ENCODE results near the gene KRAS.

KRAS gene

DNA sequence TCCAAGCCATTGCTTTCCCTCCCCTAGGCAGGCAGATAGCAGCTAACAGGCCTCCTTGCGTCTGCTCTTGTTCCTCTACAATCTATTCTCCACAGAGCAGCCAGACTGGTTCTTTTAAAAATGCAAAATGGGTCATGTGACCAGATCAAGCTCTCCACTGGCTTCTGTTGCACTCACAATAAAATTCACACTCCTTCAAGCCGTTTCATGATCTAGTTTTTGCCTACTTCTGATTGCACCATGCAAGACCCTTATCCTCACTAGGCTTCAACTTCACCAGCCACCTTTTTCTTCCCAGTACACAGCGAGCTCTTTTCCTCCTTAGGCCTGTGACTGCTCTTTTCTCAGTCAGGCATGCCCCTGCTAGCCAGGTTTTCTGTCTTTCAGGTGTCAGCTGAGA is 6.1 kb upstream of the KRAS start:
- Histone ChIP-seq H3K18ac (ENCODE audit: low read depth in 1 of 2, low read length in 2 of 2) (no peak overlapping the region), H3K9ac (ENCODE audit: low read length) (no peak overlapping the region), H3K4ac (ENCODE audit: low read depth in 1 of 2, low read length in 2 of 2) (no peak overlapping the region), H3K4me3 (ENCODE audit: insufficient read depth in 1 of 2, low read depth in 1 of 2, low read length in 2 of 2) (no peak overlapping the region), H4K8ac (ENCODE audit: low read length) (peak overlapping the region; percentile 56), H3K23ac (ENCODE audit: low read length in 2 of 2) (no peak overlapping the region), H3K4me1 (ENCODE audit: control insufficient read depth, insufficient read depth, low read depth, low read length) (no peaks in the 10 kb centered on the region), H3K27me3 (ENCODE audit: control insufficient read depth in 1 of 2, insufficient read depth in 1 of 2, low read length in 2 of 2) (no peaks in the 10 kb centered on the region), H4K91ac (ENCODE audit: low read length) (no peak overlapping the region), H3K79me1 (replicated peaks; ENCODE audit: low read length, poor library complexity, severe bottlenecking) (no peaks in the 10 kb centered on the region), H3K4me2 (ENCODE audit: low read length, poor library complexity, severe bottlenecking) (no peak overlapping the region), H2BK15ac (ENCODE audit: low read depth, poor library complexity, severe bottlenecking) (no peak overlapping the region), H2AFZ (ENCODE audit: low read depth, low read length) (no peak overlapping the region), H3K9me3 (ENCODE audit: control insufficient read depth, low read length) (no peaks in the 10 kb centered on the region), H2AK5ac (ENCODE audit: low read length, severe bottlenecking) (no peak overlapping the region), H3K36me3 (ENCODE audit: control insufficient read depth in 1 of 2, insufficient read depth in 2 of 2, low read depth in 1 of 2, low read length in 2 of 2) (no peaks in the 10 kb centered on the region), H2BK12ac (ENCODE audit: low read length in 2 of 2) (peak overlapping the region in 1 of 2 experiments; percentile 44), H2BK120ac (ENCODE audit: low read depth, low read length) (no peak overlapping the region), H3K27ac (ENCODE audit: low read length, poor library complexity, severe bottlenecking) (no peak overlapping the region), H3K14ac (ENCODE audit: low read length in 2 of 2) (no peak overlapping the region), H2BK5ac (ENCODE audit: low read depth, low read length, poor library complexity, severe bottlenecking) (peak overlapping the region; percentile 62)
- 78% methylated on average over 3 of the region's 3 CpGs for WGBS
- DNase-seq = no peak

DNA sequence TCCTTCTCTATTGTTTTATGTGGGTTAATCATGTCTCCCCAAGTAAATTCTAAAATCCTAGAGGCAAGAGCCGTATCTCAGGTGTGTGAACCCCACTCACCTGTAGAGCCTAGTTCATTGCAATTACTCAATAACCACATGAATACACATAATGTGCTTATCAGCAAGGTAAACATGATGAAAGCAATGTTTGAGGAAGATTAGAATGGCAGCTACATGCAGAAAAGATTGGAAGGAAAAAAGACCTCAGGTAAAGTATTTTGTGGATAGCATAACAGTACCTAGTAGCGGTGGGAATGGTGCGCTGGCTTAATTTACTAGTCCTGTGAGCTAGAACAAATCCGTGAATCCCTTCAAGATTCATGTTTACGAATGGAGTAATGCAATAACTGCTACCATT is 5.3 kb upstream of the KRAS start:
- Histone ChIP-seq H3K4me1 (ENCODE audit: control insufficient read depth, insufficient read depth, low read depth, low read length) (peaks cover 2% of the 10 kb centered on the region), H3K27me3 (ENCODE audit: control insufficient read depth in 1 of 2, insufficient read depth in 1 of 2, low read length in 2 of 2) (no peaks in the 10 kb centered on the region), H3K18ac (ENCODE audit: low read depth in 1 of 2, low read length in 2 of 2) (no peak overlapping the region), H3K4me2 (ENCODE audit: low read length, poor library complexity, severe bottlenecking) (no peak overlapping the region), H2BK120ac (ENCODE audit: low read depth, low read length) (no peak overlapping the region), H4K91ac (ENCODE audit: low read length) (no peak overlapping the region), H2BK15ac (ENCODE audit: low read depth, poor library complexity, severe bottlenecking) (no peak overlapping the region), H3K4ac (ENCODE audit: low read depth in 1 of 2, low read length in 2 of 2) (no peak overlapping the region), H2BK5ac (ENCODE audit: low read depth, low read length, poor library complexity, severe bottlenecking) (no peak overlapping the region), H2AFZ (ENCODE audit: low read depth, low read length) (no peak overlapping the region), H3K4me3 (ENCODE audit: insufficient read depth in 1 of 2, low read depth in 1 of 2, low read length in 2 of 2) (no peak overlapping the region), H4K8ac (ENCODE audit: low read length) (no peak overlapping the region), H2AK5ac (ENCODE audit: low read length, severe bottlenecking) (no peak overlapping the region), H3K14ac (ENCODE audit: low read length in 2 of 2) (no peak overlapping the region), H3K23ac (ENCODE audit: low read length in 2 of 2) (no peak overlapping the region), H3K27ac (ENCODE audit: low read length, poor library complexity, severe bottlenecking) (no peak overlapping the region), H2BK12ac (ENCODE audit: low read length in 2 of 2) (no peak overlapping the region), H3K36me3 (ENCODE audit: control insufficient read depth in 1 of 2, insufficient read depth in 2 of 2, low read depth in 1 of 2, low read length in 2 of 2) (no peaks in the 10 kb centered on the region), H3K9me3 (ENCODE audit: control insufficient read depth, low read length) (no peaks in the 10 kb centered on the region), H3K79me1 (replicated peaks; ENCODE audit: low read length, poor library complexity, severe bottlenecking) (no peaks in the 10 kb centered on the region), H3K9ac (ENCODE audit: low read length) (no peak overlapping the region)
- WGBS = 86% methylated on average over 5 of the region's 5 CpGs
- DNase-seq = no peak

DNA sequence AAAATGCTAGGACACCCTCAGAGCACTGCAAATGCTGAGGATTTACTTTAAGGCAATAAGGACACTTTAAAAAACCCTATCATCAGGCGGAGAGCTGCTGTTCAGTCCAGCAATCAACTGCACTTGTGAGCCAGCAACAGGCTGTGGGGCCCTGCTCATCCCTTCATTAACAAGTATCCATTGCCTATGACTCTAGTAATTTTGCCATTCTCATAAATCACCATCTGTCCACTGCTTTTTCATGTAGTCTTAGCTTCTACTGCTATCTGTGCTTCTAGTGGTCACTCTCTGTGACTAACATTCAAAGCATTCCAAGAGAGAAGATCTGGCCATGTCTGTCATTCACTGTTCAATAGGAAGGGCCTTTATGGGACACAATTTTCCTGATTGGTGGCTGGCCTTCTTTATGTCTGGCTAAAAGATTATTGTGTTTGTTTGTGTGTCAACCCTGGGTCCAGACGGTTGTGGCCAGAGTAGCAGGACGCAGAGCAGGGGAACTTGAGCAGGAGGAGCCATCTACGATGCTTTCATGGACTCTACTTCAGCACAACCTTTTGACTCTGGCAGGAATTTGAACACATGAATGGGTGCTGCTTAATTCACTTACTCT is 3.6 kb upstream of the KRAS start:
- Histone ChIP-seq H3K36me3 (ENCODE audit: control insufficient read depth in 1 of 2, insufficient read depth in 2 of 2, low read depth in 1 of 2, low read length in 2 of 2) (no peaks in the 10 kb centered on the region), H3K9me3 (ENCODE audit: control insufficient read depth, low read length) (no peaks in the 10 kb centered on the region), H2AFZ (ENCODE audit: low read depth, low read length) (no peak overlapping the region), H2BK12ac (ENCODE audit: low read length in 2 of 2) (no peak overlapping the region), H4K8ac (ENCODE audit: low read length) (no peak overlapping the region), H2BK5ac (ENCODE audit: low read depth, low read length, poor library complexity, severe bottlenecking) (no peak overlapping the region), H3K79me1 (replicated peaks; ENCODE audit: low read length, poor library complexity, severe bottlenecking) (no peaks in the 10 kb centered on the region), H3K14ac (ENCODE audit: low read length in 2 of 2) (no peak overlapping the region), H2BK15ac (ENCODE audit: low read depth, poor library complexity, severe bottlenecking) (no peak overlapping the region), H3K4me1 (ENCODE audit: control insufficient read depth, insufficient read depth, low read depth, low read length) (peaks cover 3% of the 10 kb centered on the region), H4K91ac (ENCODE audit: low read length) (no peak overlapping the region), H2AK5ac (ENCODE audit: low read length, severe bottlenecking) (no peak overlapping the region), H3K23ac (ENCODE audit: low read length in 2 of 2) (no peak overlapping the region), H3K18ac (ENCODE audit: low read depth in 1 of 2, low read length in 2 of 2) (no peak overlapping the region), H2BK120ac (ENCODE audit: low read depth, low read length) (no peak overlapping the region), H3K27ac (ENCODE audit: low read length, poor library complexity, severe bottlenecking) (no peak overlapping the region), H3K27me3 (ENCODE audit: control insufficient read depth in 1 of 2, insufficient read depth in 1 of 2, low read length in 2 of 2) (no peaks in the 10 kb centered on the region), H3K4me2 (ENCODE audit: low read length, poor library complexity, severe bottlenecking) (no peak overlapping the region), H3K9ac (ENCODE audit: low read length) (no peak overlapping the region), H3K4ac (ENCODE audit: low read depth in 1 of 2, low read length in 2 of 2) (no peak overlapping the region), H3K4me3 (ENCODE audit: insufficient read depth in 1 of 2, low read depth in 1 of 2, low read length in 2 of 2) (no peak overlapping the region)
- 28% methylated on average over 4 of the region's 4 CpGs for WGBS
- DNase-seq = peak; percentile 89

DNA sequence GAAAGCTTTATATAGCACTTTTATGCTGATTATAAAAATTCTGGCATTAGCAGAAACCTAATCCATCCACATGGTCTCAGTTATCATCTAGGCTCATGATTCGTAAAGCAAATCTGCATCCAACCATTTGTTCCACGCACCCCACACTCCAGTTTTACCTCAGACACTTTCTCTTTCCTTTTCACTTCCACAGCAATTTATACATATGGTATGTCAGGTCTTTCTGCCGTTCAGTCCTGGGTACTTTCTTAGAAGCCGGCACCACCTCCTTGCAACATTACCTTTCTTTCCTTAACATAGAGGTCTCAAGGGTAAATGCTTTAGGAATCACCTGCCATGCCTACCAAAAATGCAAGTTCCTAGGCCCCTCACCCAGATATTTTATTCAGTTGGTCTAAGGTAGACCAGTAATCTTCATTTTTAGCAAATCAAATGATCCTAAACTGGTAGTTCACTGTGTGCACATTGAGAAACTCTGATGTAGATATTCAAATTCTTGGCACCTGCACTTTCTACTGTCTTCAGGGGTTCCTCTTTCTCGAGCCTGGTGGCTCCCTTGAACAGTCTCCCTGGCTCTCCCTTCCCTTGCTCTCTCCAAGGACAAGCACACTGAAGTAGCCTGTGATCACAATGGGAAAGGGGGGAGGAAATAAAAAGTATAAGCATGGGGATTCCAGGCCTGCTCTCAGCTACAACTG is 2.8 kb upstream of the KRAS start:
- Histone ChIP-seq H2AFZ (ENCODE audit: low read depth, low read length) (no peak overlapping the region), H3K9ac (ENCODE audit: low read length) (no peak overlapping the region), H3K4me1 (ENCODE audit: control insufficient read depth, insufficient read depth, low read depth, low read length) (peaks cover 6% of the 10 kb centered on the region), H3K36me3 (ENCODE audit: control insufficient read depth in 1 of 2, insufficient read depth in 2 of 2, low read depth in 1 of 2, low read length in 2 of 2) (no peaks in the 10 kb centered on the region), H3K27me3 (ENCODE audit: control insufficient read depth in 1 of 2, insufficient read depth in 1 of 2, low read length in 2 of 2) (no peaks in the 10 kb centered on the region), H3K4ac (ENCODE audit: low read depth in 1 of 2, low read length in 2 of 2) (no peak overlapping the region), H2BK12ac (ENCODE audit: low read length in 2 of 2) (no peak overlapping the region), H3K23ac (ENCODE audit: low read length in 2 of 2) (no peak overlapping the region), H2BK15ac (ENCODE audit: low read depth, poor library complexity, severe bottlenecking) (no peak overlapping the region), H3K18ac (ENCODE audit: low read depth in 1 of 2, low read length in 2 of 2) (no peak overlapping the region), H3K14ac (ENCODE audit: low read length in 2 of 2) (no peak overlapping the region), H3K27ac (ENCODE audit: low read length, poor library complexity, severe bottlenecking) (no peak overlapping the region), H3K4me2 (ENCODE audit: low read length, poor library complexity, severe bottlenecking) (no peak overlapping the region), H2BK5ac (ENCODE audit: low read depth, low read length, poor library complexity, severe bottlenecking) (no peak overlapping the region), H2AK5ac (ENCODE audit: low read length, severe bottlenecking) (no peak overlapping the region), H4K91ac (ENCODE audit: low read length) (no peak overlapping the region), H4K8ac (ENCODE audit: low read length) (no peak overlapping the region), H3K4me3 (ENCODE audit: insufficient read depth in 1 of 2, low read depth in 1 of 2, low read length in 2 of 2) (no peak overlapping the region), H2BK120ac (ENCODE audit: low read depth, low read length) (no peak overlapping the region), H3K9me3 (ENCODE audit: control insufficient read depth, low read length) (no peaks in the 10 kb centered on the region), H3K79me1 (replicated peaks; ENCODE audit: low read length, poor library complexity, severe bottlenecking) (no peaks in the 10 kb centered on the region)
- whole genome bisulfite sequencing = 85% methylated on average over 4 of the region's 5 CpGs
- DNase-seq = peak; percentile 18
